B cell (primary cell): ENCODE results near the gene NCDN. TPM values are rescaled to one million over a fixed set of nuclear protein-coding genes. Genes with fewer than 3 reads are reported as not detected.

Experiments
- ATAC-seq: fragments of 200-7000 bp; cut with Tn5 transposase; one replicate; pipeline ENCODE4 v1.10.0; 2021; ENCODE audit warnings: low read depth, mild to moderate bottlenecking, moderate number of reproducible peaks, moderate library complexity
- CTCF ChIA-PET: fragments of 350-600 bp; sonication (Branson Sonifier 250); formaldehyde crosslinking; loops from one replicate; lab custom pipeline; 2021; ENCODE audit warnings: antibody characterized with exemption, inconsistent platforms; lab: Charles Lee
- POLR2A ChIA-PET: fragments of 350-600 bp; sonication (Branson Sonifier 250); formaldehyde crosslinking; loops from one replicate; lab custom pipeline; 2021; ENCODE audit warnings: antibody characterized with exemption; lab: Charles Lee
- DNase-seq: peaks from one replicate; pipeline ENCODE4 v3.0.0; 2013
- H2AFZ ChIP-seq: 2 replicates; pipeline ENCODE4 v1.6.1; 2012; ENCODE audit warnings: mild to moderate bottlenecking, low read depth, low read length; ENCODE audit not compliant: insufficient read depth, poor library complexity, severe bottlenecking
- H3K27ac ChIP-seq, 2 donors: 1 replicate in 1 of 2; 2 replicates in 1 of 2; pipeline ENCODE4 v1.5.1; 2012 to 2013; ENCODE audit warnings: low read length in 2 of 2, mild to moderate bottlenecking in 2 of 2, moderate library complexity in 1 of 2
- H3K27me3 ChIP-seq, 4 experiments: fragments of 200-600 bp in 1 of 4; sonication (generic) in 1 of 4; replicated peaks in 1 of 4; 1 replicate in 2 of 4; 2 replicates in 2 of 4; pipeline versions ENCODE4 v1.6.1 to v1.7.0; 2013 to 2016; ENCODE audit warnings: low read length in 3 of 4, mild to moderate bottlenecking in 2 of 4, mixed read lengths in 1 of 4, moderate library complexity in 1 of 4; ENCODE audit not compliant: insufficient read depth in 4 of 4, control insufficient read depth in 3 of 4; ENCODE audit errors: control extremely low read depth in 1 of 4
- H3K36me3 ChIP-seq, 2 experiments: replicated peaks in 1 of 2; 1 replicate in 1 of 2; 2 replicates in 1 of 2; pipeline versions ENCODE4 v1.6.1 to v1.7.1; 2013; ENCODE audit warnings: low read length in 1 of 2; ENCODE audit not compliant: insufficient read depth in 2 of 2, control insufficient read depth in 1 of 2; ENCODE audit errors: control extremely low read depth in 1 of 2, extremely low read depth in 1 of 2
- H3K4me1 ChIP-seq, 2 donors: fragments of 200-600 bp in 1 of 2; sonication (generic) in 1 of 2; 1 replicate in 1 of 2; 2 replicates in 1 of 2; pipeline versions ENCODE4 v1.5.1 to v1.6.1; 2013 to 2017; ENCODE audit warnings: low read length in 2 of 2; ENCODE audit not compliant: control insufficient read depth in 2 of 2, insufficient read depth in 2 of 2
- H3K4me2 ChIP-seq: replicated peaks from 2 replicates; pipeline ENCODE3; 2012; ENCODE audit warnings: mild to moderate bottlenecking, low read depth, low read length; ENCODE audit not compliant: poor library complexity, severe bottlenecking
- H3K4me3 ChIP-seq, 5 experiments: fragments of 200-600 bp in 1 of 5; sonication (generic) in 1 of 5; 1 replicate in 3 of 5; 2 replicates in 2 of 5; pipeline versions ENCODE4 v1.5.1 to v1.7.0; 2011 to 2016; ENCODE audit warnings: low read length in 4 of 5, mild to moderate bottlenecking in 4 of 5, low read depth in 2 of 5, control low read depth in 1 of 5, moderate library complexity in 1 of 5; ENCODE audit not compliant: insufficient read depth in 1 of 5; ENCODE audit errors: control extremely low read depth in 1 of 5, extremely low read depth in 1 of 5
- H3K79me2 ChIP-seq: fragments of 200-600 bp; sonication (generic); one replicate; pipeline ENCODE4 v1.6.0; 2016; ENCODE audit warnings: low read length; ENCODE audit not compliant: control insufficient read depth, insufficient read depth
- H3K9ac ChIP-seq: fragments of 200-600 bp; sonication (generic); 2 replicates; pipeline ENCODE4 v1.6.1; 2017; ENCODE audit warnings: mild to moderate bottlenecking, low read length, moderate library complexity
- H3K9me3 ChIP-seq, 3 donors: one replicate each; pipeline versions ENCODE4 v1.6.1 to v1.7.1; 2013; ENCODE audit warnings: low read length in 2 of 3; ENCODE audit not compliant: control insufficient read depth in 2 of 3, insufficient read depth in 1 of 3; ENCODE audit errors: control extremely low read depth in 1 of 3
- H4K20me1 ChIP-seq: 2 replicates; pipeline ENCODE4 v1.6.0; 2012; ENCODE audit warnings: mild to moderate bottlenecking, low read length; ENCODE audit not compliant: insufficient read depth, control insufficient read depth, poor library complexity, severe bottlenecking
- H3K27ac Mint-ChIP-seq: one replicate; pipeline ENCODE4 v1.8.0; 2021; ENCODE audit warnings: mixed read lengths
- H3K27me3 Mint-ChIP-seq: one replicate; pipeline ENCODE4 v1.8.0; 2021; ENCODE audit warnings: mixed read lengths
- H3K4me1 Mint-ChIP-seq: one replicate; pipeline ENCODE4 v1.8.0; 2021; ENCODE audit warnings: mixed read lengths
- H3K4me3 Mint-ChIP-seq: one replicate; pipeline ENCODE4 v1.8.0; 2021; ENCODE audit warnings: mixed read lengths
- H3K9me3 Mint-ChIP-seq: one replicate; pipeline ENCODE4 v1.8.0; 2022; ENCODE audit warnings: mixed read lengths; ENCODE audit not compliant: insufficient read depth
- EZH2 ChIP-seq: IDR thresholded peaks from 2 replicates; pipeline ENCODE4 v1.6.1; 2012; ENCODE audit warnings: borderline replicate concordance, low read depth, mild to moderate bottlenecking, moderate library complexity, low read length; ENCODE audit not compliant: insufficient read depth, poor library complexity, severe bottlenecking
- WGBS: methylation state at CpG from one replicate; pipeline ENCODE4 v1.1.5; 2013; ENCODE audit warnings: missing lambda C conversion rate; ENCODE audit not compliant: insufficient coverage; 5-methylcytosine and 5-hydroxymethylcytosine counted together
- intact Hi-C: fragments of 100-400 bp; cut with micrococcal nuclease; formaldehyde crosslinking; loops from one replicate; pipeline ENCODE4 v1.10.0; 2022
- polyA plus RNA-seq: library from polyadenylated mRNA; depleted of rRNA; stranded (reverse); fragments of >200 nt; gene quantifications from 2 replicates; pipeline ENCODE4 v1.2.3, GENCODE V29; 2012
- total RNA-seq, 2 donors: library from RNA; stranded (reverse); fragments of 120-200 nt in 1 of 2; gene quantifications; 1 replicate in 1 of 2; 2 replicates in 1 of 2; pipeline versions ENCODE4 v1.2.3 to v1.2.4, GENCODE V29; 2013 to 2022
- TF ChIP-seq, protein P1 (sequence below): fragments of 200-600 bp; IDR thresholded peaks from one replicate; pipeline ENCODE4 v1.8.0; 2022; ENCODE audit warnings: antibody characterized with exemption, mild to moderate bottlenecking

The NCDN gene
- total and polyA plus RNA-seq, 2 donors (not counting 1 experiment from before 2014, with no cell fraction given), result 13.6 to 19.8 TPM

DNA sequence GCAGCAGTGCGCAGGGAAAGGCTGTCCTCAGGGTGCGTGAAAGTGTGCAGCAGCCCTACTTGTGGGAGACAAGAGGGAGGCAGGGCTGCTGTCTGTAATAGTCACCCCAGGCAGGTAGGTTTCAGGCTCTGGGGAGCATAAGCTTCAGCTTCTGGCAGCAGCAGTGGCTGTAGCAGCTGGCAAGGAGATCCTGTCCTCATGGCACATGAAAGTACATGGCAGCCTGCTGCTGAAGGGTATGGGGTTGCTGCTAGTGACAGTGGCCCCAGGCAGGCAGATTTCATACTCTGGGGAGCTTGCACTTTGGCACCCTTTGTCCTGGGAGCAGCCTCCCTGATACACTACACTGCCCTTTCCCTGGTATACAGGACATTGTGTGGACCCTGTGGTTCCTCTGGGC lies 26.7 kb upstream of the NCDN start:
- H3K4me2 ChIP-seq, result no peak overlapping the region
- H3K9ac ChIP-seq, result no peak overlapping the region
- no peak overlapping the region for H2AFZ ChIP-seq
- H3K9me3 Mint-ChIP-seq, result peaks cover 12% of the 10 kb centered on the region
- 100% methylated on average over 2 of the region's 2 CpGs for WGBS
- no peak overlapping the region for H3K27ac Mint-ChIP-seq
- intact Hi-C loops, result no loop called here
- H3K79me2 ChIP-seq, result peaks cover 28% of the 10 kb centered on the region
- ATAC-seq (no peak), DNase-seq (no peak)
- peaks cover 6% of the 10 kb centered on the region for H3K4me1 Mint-ChIP-seq
- H4K20me1 ChIP-seq, result peaks cover 16% of the 10 kb centered on the region
- H3K4me3 Mint-ChIP-seq, result no peak overlapping the region
- TF ChIP-seq, protein P1, sequence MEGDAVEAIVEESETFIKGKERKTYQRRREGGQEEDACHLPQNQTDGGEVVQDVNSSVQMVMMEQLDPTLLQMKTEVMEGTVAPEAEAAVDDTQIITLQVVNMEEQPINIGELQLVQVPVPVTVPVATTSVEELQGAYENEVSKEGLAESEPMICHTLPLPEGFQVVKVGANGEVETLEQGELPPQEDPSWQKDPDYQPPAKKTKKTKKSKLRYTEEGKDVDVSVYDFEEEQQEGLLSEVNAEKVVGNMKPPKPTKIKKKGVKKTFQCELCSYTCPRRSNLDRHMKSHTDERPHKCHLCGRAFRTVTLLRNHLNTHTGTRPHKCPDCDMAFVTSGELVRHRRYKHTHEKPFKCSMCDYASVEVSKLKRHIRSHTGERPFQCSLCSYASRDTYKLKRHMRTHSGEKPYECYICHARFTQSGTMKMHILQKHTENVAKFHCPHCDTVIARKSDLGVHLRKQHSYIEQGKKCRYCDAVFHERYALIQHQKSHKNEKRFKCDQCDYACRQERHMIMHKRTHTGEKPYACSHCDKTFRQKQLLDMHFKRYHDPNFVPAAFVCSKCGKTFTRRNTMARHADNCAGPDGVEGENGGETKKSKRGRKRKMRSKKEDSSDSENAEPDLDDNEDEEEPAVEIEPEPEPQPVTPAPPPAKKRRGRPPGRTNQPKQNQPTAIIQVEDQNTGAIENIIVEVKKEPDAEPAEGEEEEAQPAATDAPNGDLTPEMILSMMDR, result no peak
- no peak for TF ChIP-seq EZH2
- ChIA-PET POLR2A (no interaction called here), CTCF (no interaction called here)
- no peak overlapping the region for H3K27ac ChIP-seq
- no peaks in the 10 kb centered on the region for H3K27me3 ChIP-seq
- H3K9me3 ChIP-seq, result peaks cover 4 to 13% (median 11%) of the 10 kb centered on the region in 3 donors
- H3K36me3 ChIP-seq, result peaks cover 0 to 11% of the 10 kb centered on the region in 2 experiments
- no peaks in the 10 kb centered on the region for H3K4me1 ChIP-seq
- H3K27me3 Mint-ChIP-seq, result no peaks in the 10 kb centered on the region
- no peak overlapping the region for H3K4me3 ChIP-seq

DNA sequence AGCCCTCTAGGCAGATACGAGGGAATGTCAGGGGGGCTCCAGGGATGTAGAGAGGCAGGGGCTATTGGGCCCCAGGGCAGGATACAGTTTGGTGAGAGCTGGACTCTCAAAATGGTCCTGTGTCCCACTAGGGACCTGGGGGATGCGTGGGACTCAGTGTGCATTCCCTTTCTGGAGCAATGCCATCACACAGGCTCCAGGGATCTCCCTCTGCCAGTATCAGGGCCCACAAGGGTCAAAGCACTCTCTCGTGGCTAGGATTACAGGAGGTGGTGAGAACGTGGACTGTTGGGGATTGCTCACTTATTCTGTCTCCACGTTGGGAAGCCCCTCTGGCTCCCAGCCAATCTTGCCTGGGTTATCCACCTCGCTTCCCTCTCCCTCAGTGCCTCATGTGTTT lies 26.2 kb upstream of the NCDN start:
- Mint-ChIP-seq H3K9me3 (peaks cover 12% of the 10 kb centered on the region), H3K4me3 (no peak overlapping the region), H3K4me1 (peaks cover 6% of the 10 kb centered on the region), H3K27me3 (no peaks in the 10 kb centered on the region), H3K27ac (no peak overlapping the region)
- Histone ChIP-seq H3K9me3 (peaks cover 4 to 13% (median 11%) of the 10 kb centered on the region in 3 donors), H3K36me3 (peaks cover 0 to 14% of the 10 kb centered on the region in 2 experiments), H3K4me1 (no peaks in the 10 kb centered on the region), H3K27ac (no peak overlapping the region), H3K27me3 (no peaks in the 10 kb centered on the region), H2AFZ (no peak overlapping the region), H4K20me1 (peaks cover 16% of the 10 kb centered on the region), H3K4me2 (no peak overlapping the region), H3K4me3 (no peak overlapping the region), H3K9ac (no peak overlapping the region), H3K79me2 (peaks cover 32% of the 10 kb centered on the region)
- CTCF ChIA-PET, result no interaction called here
- intact Hi-C loops, result no loop called here
- ATAC-seq (no peak), DNase-seq (no peak)
- POLR2A ChIA-PET, result no interaction called here
- TF ChIP-seq EZH2, result no peak
- 91% methylated on average over 3 of the region's 6 CpGs for WGBS
